Activated CD4-positive, CD25-positive, alpha-beta regulatory T cell treated with anti-CD3 and anti-CD28 coated beads, Interleukin-2, amount 50 U/mL, for 72 hours (primary cell): ENCODE measurements around the gene MTPN.

Experiments
- DNase-seq: peaks from one replicate; pipeline ENCODE4 v3.0.0; 2021

Gene MTPN

GRCh38 chr7:135950429-135950828 is 26.7 kb downstream of the MTPN start:
- DNase-seq, result no peak

GRCh38 chr7:135946289-135947055 is 30.7 kb downstream of the MTPN start:
- no peak for DNase-seq

- no peak for DNase-seq
Measured at GRCh38 chr7:135944753-135945152, 32.4 kb downstream of the MTPN start.

- DNase-seq, result no peak
Measured at GRCh38 chr7:135943134-135943879, 33.9 kb downstream of the MTPN start.

- no peak for DNase-seq
Measured at GRCh38 chr7:135942614-135943013, 34.5 kb downstream of the MTPN start.

GRCh38 chr7:135940077-135941075 is 36.8 kb downstream of the MTPN start:
- no peak for DNase-seq

- DNase-seq, result no peak
Measured at GRCh38 chr7:135939261-135939812, 37.8 kb downstream of the MTPN start.

- DNase-seq, result no peak
Measured at GRCh38 chr7:135938563-135938962, 38.6 kb downstream of the MTPN start.

GRCh38 chr7:135938086-135938485 is 39.1 kb downstream of the MTPN start:
- no peak for DNase-seq

GRCh38 chr7:135936497-135937217 is 40.5 kb downstream of the MTPN start:
- DNase-seq, result no peak

GRCh38 chr7:135934651-135935050 is 42.5 kb downstream of the MTPN start:
- DNase-seq, result no peak

GRCh38 chr7:135933509-135934188 is 43.5 kb downstream of the MTPN start:
- DNase-seq, result no peak

- no peak for DNase-seq
Measured at GRCh38 chr7:135932131-135932530, 45.0 kb downstream of the MTPN start.

- DNase-seq, result no peak
Measured at GRCh38 chr7:135930565-135931461, 46.3 kb downstream of the MTPN start.

- no peak for DNase-seq
Measured at GRCh38 chr7:135929722-135930141, 47.4 kb downstream of the MTPN start.

GRCh38 chr7:135929249-135929648 is 47.9 kb downstream of the MTPN start:
- DNase-seq, result no peak

GRCh38 chr7:135928136-135928535 is 49.0 kb downstream of the MTPN start:
- no peak for DNase-seq

- DNase-seq, result no peak
Measured at GRCh38 chr7:135925210-135925609, 51.9 kb downstream of the MTPN start.

- DNase-seq, result no peak
Measured at GRCh38 chr7:135924302-135924701, 52.9 kb downstream of the MTPN start.

- no peak for DNase-seq
Measured at GRCh38 chr7:135922263-135922662, 54.9 kb downstream of the MTPN start.
